NB4 (cell line): ENCODE data around the gene CFD.

Experiments
- CTCF ChIP-seq: IDR thresholded peaks from one replicate; pipeline ENCODE4 v1.5.1; 2012; ENCODE audit warnings: low read depth, low read length
- MAX ChIP-seq: IDR thresholded peaks from 2 replicates; pipeline ENCODE4 v1.6.1; 2011; ENCODE audit warnings: low read depth, low read length
- MYC ChIP-seq: IDR thresholded peaks from 2 replicates; pipeline ENCODE4 v1.6.1; 2011; ENCODE audit warnings: low read depth, low read length

GRCh38 chr19:811506-812048 lies 47.9 kb upstream of the CFD start:
- no peak for TF ChIP-seq CTCF
- TF ChIP-seq MYC: no peak
- TF ChIP-seq MAX: no peak
